Dermis lymphatic vessel endothelial cell (primary cell): ENCODE results near the gene KARS1. TPM values are rescaled to one million over a fixed set of nuclear protein-coding genes. Genes with fewer than 3 reads are reported as not detected.

Experiments used
- total RNA-seq: library from RNA; depleted of rRNA; stranded (reverse); fragments of >200 nt; gene quantifications from 2 replicates; pipeline ENCODE4 v1.2.1, GENCODE V29; 2014

KARS1 gene
- total RNA-seq: 125 and 159 TPM in 2 replicates

GRCh38 chr16:75647492-75648264 lies at the start of gene KARS1, which contains the start of gene TERF2IP:
KARS1 (minus strand) TSS chr16:75647665; CDS start chr16:75647639, 26 bp downstream.
TERF2IP (plus strand) TSS chr16:75647773; CDS start chr16:75647883, 110 bp downstream.

DNA sequence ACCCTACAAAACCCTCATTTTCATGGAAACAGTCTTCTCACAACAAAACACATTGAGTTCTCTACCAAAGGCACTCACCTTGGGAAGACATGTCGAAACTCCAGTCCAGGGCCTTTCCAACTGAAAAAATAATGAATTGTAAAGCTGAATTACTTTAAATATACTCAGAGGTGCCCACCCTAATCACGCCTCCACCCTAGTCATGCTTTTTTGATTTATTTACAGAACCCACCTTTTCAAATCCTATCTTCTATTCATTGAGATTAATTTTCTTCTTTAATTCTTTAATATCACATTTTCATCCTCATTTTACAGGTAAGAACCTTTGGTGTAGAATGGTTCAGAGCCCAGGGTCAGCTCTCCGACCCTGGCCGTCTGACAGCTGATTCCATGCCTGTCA lies 29.4 kb upstream of the KARS1 start, which contains the start of gene CPHXL2:
TSS of gene CPHXL2 (minus strand) at position 101 of the 400 bp plus-strand sequence. CDS start at position 91, 10 bp downstream.

DNA sequence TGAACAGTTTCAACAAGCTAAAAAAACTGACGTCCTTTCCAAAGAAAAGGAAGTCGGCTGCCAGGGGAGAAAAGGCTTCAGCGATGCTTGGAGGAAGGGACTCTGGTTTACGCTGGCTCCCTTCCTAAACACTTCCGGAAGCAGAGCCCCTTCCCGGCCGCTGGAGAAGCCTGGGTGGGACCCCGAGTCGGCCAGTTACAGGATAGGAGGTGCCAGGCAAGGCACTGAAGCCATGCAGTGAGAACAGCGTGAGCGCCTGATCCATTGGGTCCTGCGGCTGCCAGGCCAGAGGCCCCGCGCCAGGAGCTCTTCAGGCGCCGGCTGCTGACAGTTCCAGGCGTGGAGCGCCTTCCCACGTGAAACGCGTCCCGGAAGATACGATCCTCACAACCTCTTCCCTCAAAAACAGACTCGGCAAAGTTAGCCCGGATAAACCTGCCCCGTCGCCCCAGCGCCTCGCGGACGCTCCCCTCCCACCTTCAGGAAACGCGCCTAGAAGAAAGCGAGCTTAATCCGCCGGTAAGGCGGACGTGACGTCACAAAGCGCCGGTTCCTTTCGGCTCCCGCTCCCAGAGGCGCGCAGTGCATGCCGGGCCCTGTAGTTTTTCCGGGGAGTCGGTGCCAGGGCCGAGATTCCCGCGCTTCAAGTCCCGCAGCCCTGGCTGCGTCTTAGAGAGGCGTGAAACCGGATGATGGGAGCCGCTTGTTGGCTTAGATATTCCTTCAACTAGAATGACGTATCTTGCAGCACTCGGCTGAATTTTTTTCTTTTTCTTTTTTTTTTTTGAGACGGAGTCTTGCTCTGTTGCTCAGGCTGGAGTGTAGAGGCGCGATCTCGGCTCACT lies 24.5 kb downstream of the KARS1 start, which contains the start of gene ADAT1:
TSS of gene ADAT1 (minus strand) at position 521 of the 845 bp plus-strand sequence. CDS start 2,482 bp downstream, outside the sequence.

Other genes starting within 250 kb of the KARS1 start
- 41.1 and 51.1 TPM in 2 replicates for gene CFDP1, start 214.2 kb downstream of the KARS1 start, total RNA-seq
- 45.2 and 45.4 TPM in 2 replicates for gene TMEM170A, start 183.0 kb downstream of the KARS1 start, total RNA-seq
- 0.34 and 0.43 TPM in 2 replicates for gene CHST6, start 152.2 kb downstream of the KARS1 start, total RNA-seq
- under 0.01 and 0.09 TPM in 2 replicates for gene CHST5, start 111.6 kb downstream of the KARS1 start, total RNA-seq
- gene TMEM231, start 91.4 kb downstream of the KARS1 start, total RNA-seq: 6.4 and 6.6 TPM in 2 replicates
- gene GABARAPL2, start 81.3 kb downstream of the KARS1 start, total RNA-seq: 80.6 and 108 TPM in 2 replicates
- gene ADAT1, start 24.4 kb downstream of the KARS1 start, total RNA-seq: 56.5 and 66.0 TPM in 2 replicates
- 36.0 and 38.5 TPM in 2 replicates for gene TERF2IP, start 108 bp upstream of the KARS1 start, total RNA-seq
- gene CPHXL2, start 29.3 kb upstream of the KARS1 start, total RNA-seq: not detected in 2 replicates
- gene DUXB, start 53.8 kb upstream of the KARS1 start, total RNA-seq: not detected in 2 replicates
- not detected in 2 replicates for gene CPHXL, start 78.8 kb upstream of the KARS1 start, total RNA-seq